ENCODE data around the gene TRIM6.
"Not testable (repeated sequence)": the region's sequence is repeated elsewhere in the genome, so short reads cannot be mapped to it uniquely, and the experiment has no call there.

TRIM6 gene

GRCh38 chr11:5605849-5606248 is 9.4 kb downstream of the TRIM6 start:
- DNase-seq: no peak

- no peak for DNase-seq
Measured at GRCh38 chr11:5608808-5609207, 12.4 kb downstream of the TRIM6 start.

GRCh38 chr11:5610446-5610845 is 14.0 kb downstream of the TRIM6 start:
- DNase-seq: no peak

- no peak for DNase-seq
Measured at GRCh38 chr11:5611627-5612026, 15.2 kb downstream of the TRIM6 start.

- no peak for DNase-seq
Measured at GRCh38 chr11:5618807-5619206, 22.4 kb downstream of the TRIM6 start.

GRCh38 chr11:5620651-5621521 is 24.4 kb downstream of the TRIM6 start:
- DNase-seq: no peak

- no peak for DNase-seq
Measured at GRCh38 chr11:5621580-5621979, 25.1 kb downstream of the TRIM6 start.

- DNase-seq: no peak
Measured at GRCh38 chr11:5622802-5623201, 26.4 kb downstream of the TRIM6 start.

GRCh38 chr11:5624489-5625279 is 28.2 kb downstream of the TRIM6 start, which contains the start of gene TRIM34:
TSS of gene TRIM34 (plus strand) at chr11:5625001. CDS start at chr11:5632332, 7,331 bp downstream.
- DNase-seq: no peak

- DNase-seq: no peak
Measured at GRCh38 chr11:5625281-5625680, 28.8 kb downstream of the TRIM6 start.

- DNase-seq: no peak
Measured at GRCh38 chr11:5626196-5626595, 29.8 kb downstream of the TRIM6 start.

- DNase-seq: no peak
Measured at GRCh38 chr11:5631417-5631816, 35.0 kb downstream of the TRIM6 start.

- DNase-seq: no peak
Measured at GRCh38 chr11:5631969-5632635, 35.7 kb downstream of the TRIM6 start.

GRCh38 chr11:5639953-5640352 is 43.5 kb downstream of the TRIM6 start:
- DNase-seq: no peak

- no peak for DNase-seq
Measured at GRCh38 chr11:5643585-5643984, 47.1 kb downstream of the TRIM6 start.

- no peak for DNase-seq
Measured at GRCh38 chr11:5646139-5646538, 49.7 kb downstream of the TRIM6 start.

GRCh38 chr11:5655474-5655873 is 59.0 kb downstream of the TRIM6 start:
- DNase-seq: no peak

GRCh38 chr11:5656956-5657355 is 60.5 kb downstream of the TRIM6 start:
- not testable (repeated sequence) for DNase-seq

- DNase-seq: no peak
Measured at GRCh38 chr11:5658318-5658717, 61.9 kb downstream of the TRIM6 start.

All from NCI-H748 treated with DMSO at 0.1 percent for 48 hours (cell line).